CD14-positive monocyte (primary cell): Measurements from ENCODE around the gene NPR1. TPM values are rescaled to one million over a fixed set of nuclear protein-coding genes. Genes with fewer than 3 reads are reported as not detected.

Experiments
- DNase-seq, 3 donors: peaks; one replicate each; pipeline ENCODE4 v3.0.0-alpha.2; 2011 to 2022
- H2AFZ ChIP-seq: 2 replicates; pipeline ENCODE4 v1.6.0; 2012; ENCODE audit warnings: mild to moderate bottlenecking, low read depth, low read length, inconsistent platforms; ENCODE audit not compliant: insufficient read depth, poor library complexity, severe bottlenecking
- H3K27ac ChIP-seq, 2 donors: 1 replicate in 1 of 2; 2 replicates in 1 of 2; pipeline ENCODE4 v1.5.1; 2012 to 2013; ENCODE audit warnings: low read length in 2 of 2, control low read depth in 1 of 2, inconsistent platforms in 1 of 2, low read depth in 1 of 2, mild to moderate bottlenecking in 1 of 2
- H3K27me3 ChIP-seq, 2 donors: one replicate each; pipeline versions ENCODE4 v1.6.0 to v1.6.1; 2011 to 2013; ENCODE audit warnings: low read length in 2 of 2; ENCODE audit not compliant: control insufficient read depth in 2 of 2, insufficient read depth in 2 of 2
- H3K36me3 ChIP-seq, 2 donors: replicated peaks in 1 of 2; 1 replicate in 1 of 2; 2 replicates in 1 of 2; pipeline versions ENCODE4 v1.5.1 to v1.6.1; 2012 to 2013; ENCODE audit warnings: low read length in 2 of 2, control low read depth in 1 of 2, inconsistent platforms in 1 of 2, mild to moderate bottlenecking in 1 of 2; ENCODE audit not compliant: insufficient read depth in 2 of 2, control insufficient read depth in 1 of 2
- H3K4me1 ChIP-seq, 2 donors: 1 replicate in 1 of 2; 2 replicates in 1 of 2; pipeline versions ENCODE4 v1.5.1 to v1.6.1; 2012 to 2013; ENCODE audit warnings: low read length in 2 of 2, control low read depth in 1 of 2, inconsistent platforms in 1 of 2, mild to moderate bottlenecking in 1 of 2, moderate library complexity in 1 of 2; ENCODE audit not compliant: insufficient read depth in 2 of 2, control insufficient read depth in 1 of 2
- H3K4me2 ChIP-seq: replicated peaks from 2 replicates; pipeline ENCODE3; 2012; ENCODE audit warnings: low read length, moderate library complexity, mild to moderate bottlenecking; ENCODE audit not compliant: poor library complexity, severe bottlenecking; ENCODE audit errors: extremely low read depth
- H3K4me3 ChIP-seq, 3 experiments: fragments of 200-600 bp in 1 of 3; sonication (generic) in 1 of 3; replicated peaks in 1 of 3; 1 replicate in 2 of 3; 2 replicates in 1 of 3; pipeline ENCODE4 v1.5.1; 2011 to 2013; ENCODE audit warnings: low read length in 3 of 3, mild to moderate bottlenecking in 3 of 3, control low read depth in 2 of 3, low read depth in 2 of 3, inconsistent platforms in 1 of 3, moderate library complexity in 1 of 3
- H3K79me2 ChIP-seq: 2 replicates; pipeline ENCODE4 v1.6.0; 2012; ENCODE audit warnings: mild to moderate bottlenecking, control low read depth, inconsistent platforms, low read length, moderate library complexity; ENCODE audit not compliant: insufficient read depth
- H3K9ac ChIP-seq: 2 replicates; pipeline ENCODE4 v1.6.0; 2017; ENCODE audit warnings: low read length, mild to moderate bottlenecking; ENCODE audit not compliant: insufficient read depth, poor library complexity, severe bottlenecking
- H3K9me3 ChIP-seq, 2 donors: replicated peaks in 1 of 2; 1 replicate in 1 of 2; 2 replicates in 1 of 2; pipeline versions ENCODE4 v1.5.1 to v1.6.1; 2012 to 2013; ENCODE audit warnings: low read length in 2 of 2, control low read depth in 1 of 2; ENCODE audit not compliant: control insufficient read depth in 1 of 2, insufficient read depth in 1 of 2
- H4K20me1 ChIP-seq: 2 replicates; pipeline ENCODE4 v1.6.0; 2012; ENCODE audit warnings: mild to moderate bottlenecking, low read length, control low read depth, moderate library complexity; ENCODE audit not compliant: insufficient read depth
- H3K27ac Mint-ChIP-seq, 7 donors: one replicate each; pipeline ENCODE4 v1.8.0; 2020; ENCODE audit warnings: mild to moderate bottlenecking in 7 of 7, mixed read lengths in 7 of 7, moderate library complexity in 6 of 7, inconsistent platforms in 2 of 7
- H3K27me3 Mint-ChIP-seq, 3 donors: one replicate each; pipeline ENCODE4 v1.8.0; 2021 to 2022; ENCODE audit warnings: low read depth in 3 of 3, mild to moderate bottlenecking in 3 of 3, mixed read lengths in 3 of 3, moderate library complexity in 3 of 3, inconsistent platforms in 1 of 3
- H3K36me3 Mint-ChIP-seq, 2 donors: one replicate each; pipeline ENCODE4 v1.8.0; 2020; ENCODE audit warnings: mixed read lengths in 2 of 2, inconsistent platforms in 1 of 2, mild to moderate bottlenecking in 1 of 2
- H3K4me1 Mint-ChIP-seq: one replicate; pipeline ENCODE4 v1.8.0; 2020; ENCODE audit warnings: mild to moderate bottlenecking, mixed read lengths
- H3K4me3 Mint-ChIP-seq, 2 donors: one replicate each; pipeline ENCODE4 v1.8.0; 2020; ENCODE audit warnings: mild to moderate bottlenecking in 2 of 2, mixed read lengths in 2 of 2, moderate library complexity in 1 of 2
- H3K9me3 Mint-ChIP-seq, 7 donors: one replicate each; pipeline ENCODE4 v1.8.0; 2020 to 2022; ENCODE audit warnings: mixed read lengths in 7 of 7, mild to moderate bottlenecking in 6 of 7, moderate library complexity in 6 of 7, inconsistent platforms in 2 of 7
- WGBS: methylation state at CpG from one replicate; pipeline ENCODE4 v1.1.5; 2013; ENCODE audit warnings: missing lambda C conversion rate; ENCODE audit not compliant: insufficient coverage; 5-methylcytosine and 5-hydroxymethylcytosine counted together
- intact Hi-C, 2 donors: fragments of 100-400 bp; cut with micrococcal nuclease; formaldehyde crosslinking; loops; one replicate each; pipeline versions ENCODE4 v1.15.0 to v1.15.1; 2023
- polyA plus RNA-seq, 3 donors: library from polyadenylated mRNA; depleted of rRNA in 1 of 3; unstranded in 2 of 3; stranded (reverse) in 1 of 3; fragments of 300-500 nt in 2 of 3; fragments of >200 nt in 1 of 3; fragmentation: Illumina TruSeq in 2 of 3; gene quantifications; 1 replicate in 2 of 3; 2 replicates in 1 of 3; pipeline ENCODE4 v1.2.3, GENCODE V29; 2012 to 2021
- TF ChIP-seq, protein P1 (sequence below): fragments of 200-600 bp; IDR thresholded peaks from one replicate; pipeline ENCODE4 v1.8.0; 2022; ENCODE audit warnings: antibody characterized with exemption, mild to moderate bottlenecking

The NPR1 gene
- polyA plus RNA-seq, 3 donors, result not detected

DNA sequence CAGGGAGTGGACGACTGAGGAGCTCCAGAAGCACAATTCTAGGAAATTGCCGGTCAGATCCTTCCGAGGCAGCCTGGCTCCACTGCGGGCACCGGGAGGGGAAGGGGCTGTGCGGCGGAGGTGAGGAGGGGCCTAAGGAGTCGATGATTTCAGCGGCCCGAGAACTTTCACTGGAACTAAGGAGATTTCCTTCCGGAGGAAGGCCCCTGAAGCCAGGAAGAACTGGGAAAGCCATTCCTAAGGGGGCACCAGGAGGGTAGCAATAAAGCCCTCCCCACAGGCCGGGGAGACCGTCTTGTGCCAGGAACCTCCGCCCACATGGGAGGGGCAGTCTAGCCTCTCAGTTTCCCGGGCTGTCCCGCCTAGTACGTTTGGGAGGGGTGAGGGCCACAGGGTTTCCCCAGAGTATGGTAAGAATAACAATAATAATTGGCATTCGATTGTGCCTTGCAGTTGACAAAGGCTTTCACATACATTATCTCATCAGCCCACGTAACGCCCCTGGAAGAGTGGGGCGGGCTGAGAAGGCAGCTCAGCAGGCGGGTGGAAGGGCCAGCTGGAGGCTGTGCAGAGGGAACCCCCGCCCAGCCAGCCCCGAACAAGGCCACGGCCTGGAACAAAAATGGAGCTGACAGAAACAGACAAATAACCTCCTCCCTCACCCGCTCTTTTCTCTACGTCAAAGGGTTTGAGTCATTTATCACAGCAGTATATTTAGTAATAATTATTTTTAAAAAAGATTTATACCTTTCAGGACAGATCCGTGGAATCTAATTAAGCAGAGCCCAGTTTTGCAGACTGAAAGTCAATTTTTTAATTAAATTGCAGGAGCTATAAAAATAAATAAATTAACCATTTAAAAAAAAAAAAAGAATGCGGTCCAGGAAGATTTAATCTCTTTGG lies 19.8 kb downstream of the NPR1 start:
- no peaks in the 10 kb centered on the region for H3K27me3 ChIP-seq
- H3K36me3 ChIP-seq, result no peaks in the 10 kb centered on the region
- H3K9me3 ChIP-seq, result no peaks in the 10 kb centered on the region
- H3K9ac ChIP-seq, result peak overlapping the region; percentile 76
- DNase-seq, result no peak
- peaks cover 12 to 13% of the 10 kb centered on the region in 2 donors for H3K4me1 ChIP-seq
- Mint-ChIP-seq H3K27ac (peak overlapping the region in 5 of 7 donors; percentile 25 to 68 (median 60)), H3K9me3 (no peaks in the 10 kb centered on the region), H3K4me3 (peak overlapping the region; percentile 76 to 93), H3K36me3 (no peaks in the 10 kb centered on the region), H3K27me3 (peaks cover 0 to 3% (median 0%) of the 10 kb centered on the region in 3 donors), H3K4me1 (peaks cover 16% of the 10 kb centered on the region)
- peak overlapping the region; percentile 100 for H2AFZ ChIP-seq
- 5% methylated on average over 10 of the region's 29 CpGs for WGBS
- TF ChIP-seq, protein P1, sequence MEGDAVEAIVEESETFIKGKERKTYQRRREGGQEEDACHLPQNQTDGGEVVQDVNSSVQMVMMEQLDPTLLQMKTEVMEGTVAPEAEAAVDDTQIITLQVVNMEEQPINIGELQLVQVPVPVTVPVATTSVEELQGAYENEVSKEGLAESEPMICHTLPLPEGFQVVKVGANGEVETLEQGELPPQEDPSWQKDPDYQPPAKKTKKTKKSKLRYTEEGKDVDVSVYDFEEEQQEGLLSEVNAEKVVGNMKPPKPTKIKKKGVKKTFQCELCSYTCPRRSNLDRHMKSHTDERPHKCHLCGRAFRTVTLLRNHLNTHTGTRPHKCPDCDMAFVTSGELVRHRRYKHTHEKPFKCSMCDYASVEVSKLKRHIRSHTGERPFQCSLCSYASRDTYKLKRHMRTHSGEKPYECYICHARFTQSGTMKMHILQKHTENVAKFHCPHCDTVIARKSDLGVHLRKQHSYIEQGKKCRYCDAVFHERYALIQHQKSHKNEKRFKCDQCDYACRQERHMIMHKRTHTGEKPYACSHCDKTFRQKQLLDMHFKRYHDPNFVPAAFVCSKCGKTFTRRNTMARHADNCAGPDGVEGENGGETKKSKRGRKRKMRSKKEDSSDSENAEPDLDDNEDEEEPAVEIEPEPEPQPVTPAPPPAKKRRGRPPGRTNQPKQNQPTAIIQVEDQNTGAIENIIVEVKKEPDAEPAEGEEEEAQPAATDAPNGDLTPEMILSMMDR, result no peak
- H3K79me2 ChIP-seq, result no peaks in the 10 kb centered on the region
- intact Hi-C loops, result no loop called here
- H3K4me3 ChIP-seq, result peak overlapping the region; percentile 51 to 83 (median 56)
- peak overlapping the region; percentile 93 for H3K4me2 ChIP-seq
- H4K20me1 ChIP-seq, result no peaks in the 10 kb centered on the region
- peak overlapping the region in 1 of 2 donors; percentile 65 for H3K27ac ChIP-seq

DNA sequence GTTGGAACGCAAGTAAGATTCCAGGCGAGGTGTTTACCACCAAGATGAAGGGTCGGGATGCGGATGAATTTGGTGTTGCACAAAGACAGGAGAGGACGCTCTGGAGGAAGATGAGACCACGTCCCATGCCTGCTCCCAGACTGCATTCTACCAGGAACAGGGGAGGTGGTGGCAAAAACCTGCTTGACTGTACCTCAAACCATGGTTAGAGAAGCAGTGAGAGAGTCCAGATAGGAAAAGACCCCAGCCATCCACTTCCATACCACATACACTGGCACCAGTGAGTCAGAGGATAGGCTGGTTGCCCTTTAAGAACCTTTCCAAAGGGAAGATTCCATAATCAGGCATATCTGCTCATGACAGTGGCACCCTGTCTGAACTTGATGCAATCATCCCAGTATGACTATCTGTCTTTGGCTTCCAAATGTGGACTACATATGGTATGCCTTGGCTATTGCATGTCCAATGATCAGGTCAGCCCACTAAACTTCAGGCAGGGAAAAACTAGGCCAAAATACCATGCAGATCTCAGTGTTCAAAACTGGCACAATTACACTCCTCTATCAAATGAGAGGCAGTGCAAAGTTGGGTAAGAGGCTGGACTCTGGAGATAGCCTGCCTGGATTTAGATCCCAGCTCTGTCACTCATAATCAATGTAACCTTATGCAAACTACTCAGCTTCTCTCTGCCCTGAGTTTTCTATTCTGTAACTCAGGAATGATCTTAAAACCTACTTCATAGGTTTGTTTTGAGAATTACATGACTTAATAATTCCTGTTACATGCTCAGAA lies 20.6 kb downstream of the NPR1 start:
- Histone ChIP-seq H3K27ac (no peak overlapping the region), H3K36me3 (no peaks in the 10 kb centered on the region), H2AFZ (no peak overlapping the region), H3K27me3 (no peaks in the 10 kb centered on the region), H3K79me2 (no peaks in the 10 kb centered on the region), H3K4me1 (peaks cover 12 to 13% of the 10 kb centered on the region in 2 donors), H3K4me2 (no peak overlapping the region), H3K9me3 (no peaks in the 10 kb centered on the region), H3K9ac (no peak overlapping the region), H4K20me1 (no peaks in the 10 kb centered on the region), H3K4me3 (no peak overlapping the region)
- Mint-ChIP-seq H3K27ac (no peak overlapping the region), H3K27me3 (peaks cover 0 to 2% (median 0%) of the 10 kb centered on the region in 3 donors), H3K9me3 (no peaks in the 10 kb centered on the region), H3K4me1 (peaks cover 16% of the 10 kb centered on the region), H3K4me3 (no peak overlapping the region), H3K36me3 (no peaks in the 10 kb centered on the region)
- 92% methylated on average over 6 of the region's 6 CpGs for WGBS
- intact Hi-C loops, result no loop called here
- TF ChIP-seq, protein P1, result no peak
- DNase-seq, result no peak
